GM19351 (cell line): Measurements from ENCODE around the gene TRUB2.
"Not testable (repeated sequence)": the region's sequence is repeated elsewhere in the genome, so short reads cannot be mapped to it uniquely, and the experiment has no call there.

Experiments
- ATAC-seq: cut with Tn5 transposase; IDR thresholded peaks from one replicate; pipeline ENCODE4 v1.9.1; 2021; ENCODE audit warnings: mild to moderate bottlenecking, moderate library complexity; ENCODE audit not compliant: unreplicated experiment

TRUB2 gene

DNA sequence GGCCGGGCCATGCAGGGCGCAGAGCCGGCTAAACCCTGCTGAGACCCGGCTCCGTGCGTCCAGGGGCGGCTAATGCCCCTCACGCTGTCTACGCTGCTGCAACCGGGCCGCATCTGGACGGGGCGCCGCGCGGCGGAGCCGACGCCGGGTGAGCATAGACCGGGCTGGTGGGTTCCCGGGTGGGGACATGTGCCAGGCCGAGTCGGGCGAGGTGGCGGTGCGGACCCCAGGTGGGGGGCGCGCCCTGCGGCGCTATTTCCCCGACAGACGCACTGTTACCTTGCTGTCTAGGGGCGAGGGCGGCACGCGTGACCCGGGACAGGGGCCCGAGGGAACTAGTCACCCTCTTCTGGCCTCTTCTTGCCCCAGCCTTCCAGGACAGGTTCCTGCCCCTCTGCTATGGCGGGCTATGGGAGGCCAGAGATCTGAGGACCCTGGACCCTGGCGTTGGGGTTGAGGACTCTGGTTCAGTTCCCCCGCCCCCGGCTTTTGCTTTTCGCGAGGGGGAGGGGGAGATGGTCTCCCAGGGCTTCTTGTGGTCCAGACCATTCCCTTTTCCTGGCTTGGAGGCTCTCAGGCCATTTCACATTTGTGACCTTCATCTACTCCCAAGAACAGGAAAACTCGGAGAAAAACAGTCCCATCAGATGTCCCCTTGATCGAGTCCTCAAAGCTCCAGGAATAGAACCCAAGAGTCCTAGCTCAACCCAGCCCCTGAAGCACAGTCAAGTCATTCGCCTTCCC is 18.6 kb upstream of the TRUB2 start:
- peak; percentile 34 for ATAC-seq

- peak; percentile 80 for ATAC-seq
Measured at GRCh38 chr9:128339761-128340690, 17.8 kb upstream of the TRUB2 start, which contains the start of gene SLC27A4. SLC27A4 (plus strand) TSS chr9:128340527; CDS start chr9:128343133, 2,606 bp downstream.

DNA sequence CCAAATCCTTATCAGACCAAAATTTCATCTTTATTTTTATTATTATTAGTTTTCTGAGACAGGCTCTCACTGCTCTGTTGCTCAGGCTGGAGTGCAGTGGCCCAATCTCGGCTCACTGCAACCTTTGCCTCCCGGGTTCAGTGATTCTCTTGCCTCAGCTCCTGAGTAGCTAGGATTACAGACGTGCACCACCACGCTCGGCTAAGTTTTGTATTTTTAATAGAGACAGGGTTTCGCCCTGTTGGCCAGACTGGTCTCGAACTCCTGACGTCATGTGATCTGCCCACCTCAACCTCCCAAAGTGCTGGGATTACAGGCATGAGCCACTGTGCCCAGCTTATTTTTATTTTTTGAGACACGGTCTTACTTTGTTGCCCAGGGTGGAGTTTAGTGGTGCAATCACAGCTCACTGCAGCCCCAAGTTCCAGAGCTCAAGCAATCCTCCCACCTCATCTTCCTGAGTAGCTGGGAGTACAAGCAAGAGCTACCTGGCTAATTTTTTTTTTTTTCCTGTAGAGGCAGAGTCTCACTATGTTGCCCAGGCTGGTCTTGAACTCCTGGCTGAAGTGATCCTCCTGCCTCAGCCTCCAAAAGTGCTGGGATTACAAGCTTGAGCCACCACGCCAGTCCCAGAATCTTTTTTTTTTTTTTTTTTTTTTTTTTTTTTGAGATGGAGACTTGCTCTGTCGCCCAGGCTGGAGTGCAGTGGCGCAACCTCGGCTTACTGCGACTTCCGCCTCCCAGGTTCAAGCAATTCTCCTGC is 16.8 kb upstream of the TRUB2 start:
- ATAC-seq = not testable (repeated sequence)

DNA sequence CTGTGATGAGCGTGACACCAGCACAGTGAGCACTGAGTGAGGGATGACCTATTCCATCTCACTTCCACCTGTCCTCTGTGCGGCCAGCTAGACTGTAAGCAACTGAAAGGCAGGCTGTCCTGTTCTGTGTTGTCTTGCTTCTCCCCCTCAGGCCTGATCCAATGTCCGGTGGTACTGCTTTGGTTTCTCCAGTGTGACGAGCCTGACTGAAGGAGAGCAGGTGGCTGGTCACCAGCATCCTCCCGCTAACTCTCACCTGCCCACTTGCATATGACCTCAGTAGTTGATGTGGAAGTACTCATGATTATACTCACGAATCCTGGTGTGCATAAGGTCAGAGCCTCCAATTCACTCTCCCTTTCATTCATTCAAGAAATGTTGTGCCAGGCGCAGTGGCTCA is 15.7 kb upstream of the TRUB2 start:
- ATAC-seq = no peak

GRCh38 chr9:128335914-128336313 is 13.7 kb upstream of the TRUB2 start:
- ATAC-seq = no peak

GRCh38 chr9:128335161-128335560 is 12.9 kb upstream of the TRUB2 start:
- no peak for ATAC-seq

- no peak for ATAC-seq
Measured at GRCh38 chr9:128333451-128333869, 11.2 kb upstream of the TRUB2 start.

DNA sequence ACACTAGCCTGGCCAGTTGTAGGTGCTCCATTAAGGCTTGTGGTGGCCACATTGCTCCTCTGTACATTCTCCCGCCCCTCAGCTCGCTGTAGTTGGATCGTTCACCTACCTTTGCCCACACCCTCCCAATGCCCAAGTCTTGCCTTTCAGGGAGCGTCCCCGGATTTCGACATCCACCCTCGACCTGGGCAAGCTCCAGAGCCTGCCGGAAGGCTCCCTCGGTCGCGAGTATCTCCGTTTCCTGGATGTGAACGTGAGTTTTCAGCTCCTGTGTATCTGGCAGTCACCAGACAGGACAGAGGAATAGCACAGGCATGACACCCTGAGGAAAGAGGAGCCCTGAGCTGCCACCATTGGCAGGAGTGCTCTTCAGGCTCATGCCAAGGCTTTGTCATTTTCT is 3.4 kb upstream of the TRUB2 start:
- ATAC-seq = no peak

- no peak for ATAC-seq
Measured at GRCh38 chr9:128324401-128324800, 2.2 kb upstream of the TRUB2 start.

DNA sequence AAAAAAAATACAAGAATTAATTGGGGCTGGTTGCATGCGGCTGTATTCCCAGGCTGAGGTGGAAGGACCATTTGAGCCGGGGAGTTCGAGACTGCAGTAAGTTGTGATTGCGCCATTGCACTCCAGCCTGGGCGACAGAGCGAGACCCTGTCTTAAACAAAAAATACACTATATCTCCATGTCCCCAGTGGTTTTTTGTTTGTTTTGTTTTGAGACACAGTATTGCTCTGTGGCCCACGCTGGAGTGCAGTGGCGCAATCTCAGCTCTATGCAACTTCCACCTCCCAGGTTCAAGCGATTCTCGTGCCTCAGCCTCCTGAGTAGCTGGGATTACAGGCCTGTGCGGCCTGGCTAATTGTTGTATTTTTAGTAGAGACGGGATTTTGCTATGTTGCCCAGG is 1.5 kb upstream of the TRUB2 start:
- ATAC-seq = no peak

GRCh38 chr9:128323212-128323730 is 1.0 kb upstream of the TRUB2 start:
- ATAC-seq = no peak

DNA sequence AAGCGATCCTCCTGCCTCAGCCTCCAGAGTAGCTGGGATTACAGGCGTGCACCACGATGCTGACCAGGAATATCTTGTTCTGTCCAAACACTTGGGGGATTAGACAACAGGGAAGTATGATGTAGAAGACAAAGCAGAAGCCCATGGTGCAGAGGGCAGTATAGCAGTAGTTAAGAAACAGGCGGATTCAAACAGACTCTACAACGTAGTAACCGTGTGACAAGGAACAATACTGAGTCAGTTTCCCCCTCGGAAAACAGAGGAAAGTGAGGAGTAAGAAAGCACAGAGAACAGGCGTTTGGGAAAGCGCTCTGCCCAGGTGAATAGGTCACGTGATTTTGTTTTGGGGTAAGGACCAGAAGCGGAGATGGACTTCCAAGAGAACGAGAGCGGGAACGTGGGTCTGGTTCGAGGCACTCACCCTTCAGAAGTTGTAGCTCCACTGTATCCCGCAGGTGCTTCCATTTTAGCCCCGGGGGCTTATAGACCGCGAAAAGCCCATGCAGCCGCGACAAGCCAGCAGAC is 306 bp downstream of the TRUB2 start:
- ATAC-seq = peak; percentile 10

DNA sequence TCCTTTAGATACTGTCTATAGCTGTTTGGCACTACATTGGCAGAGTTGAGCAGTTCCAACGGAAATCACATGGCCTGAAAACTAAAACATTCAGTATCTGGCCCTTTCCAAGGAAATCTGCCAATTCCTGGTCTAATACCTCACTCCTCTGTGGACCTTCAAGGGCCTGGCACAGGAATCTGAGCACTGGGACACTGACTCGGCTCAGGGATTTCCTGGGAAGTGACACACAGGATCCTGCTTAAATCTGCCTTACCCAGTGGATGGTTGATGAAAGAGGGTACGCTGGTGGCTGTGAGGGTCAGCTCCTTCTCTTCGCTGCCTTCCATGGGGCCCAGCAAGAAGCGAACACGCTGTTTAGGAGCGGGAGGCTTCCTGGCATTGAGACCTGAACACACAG is 904 bp downstream of the TRUB2 start:
- ATAC-seq = no peak

GRCh38 chr9:128317629-128318028 is 4.6 kb downstream of the TRUB2 start:
- no peak for ATAC-seq

DNA sequence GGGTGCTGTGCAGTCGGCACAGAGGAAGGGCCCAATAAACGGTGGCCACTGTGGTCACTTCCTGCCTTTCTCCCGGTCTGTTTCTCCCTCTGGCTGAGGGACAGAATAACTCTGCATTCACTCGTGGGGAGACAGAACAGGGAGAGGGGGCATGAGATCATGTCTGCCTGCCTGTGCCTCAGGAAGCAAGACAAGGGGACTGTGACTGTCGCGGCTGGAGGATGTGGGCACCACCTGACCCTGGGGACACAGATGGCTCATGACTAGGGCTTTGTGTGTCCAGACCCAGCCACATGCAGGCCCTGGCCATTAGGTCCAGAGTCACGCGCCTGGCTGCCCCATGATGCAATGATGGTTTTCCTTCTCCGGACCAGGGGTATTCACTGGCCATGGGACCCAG is 5.8 kb downstream of the TRUB2 start:
- ATAC-seq = no peak

- ATAC-seq = no peak
Measured at GRCh38 chr9:128314697-128315096, 7.5 kb downstream of the TRUB2 start.

DNA sequence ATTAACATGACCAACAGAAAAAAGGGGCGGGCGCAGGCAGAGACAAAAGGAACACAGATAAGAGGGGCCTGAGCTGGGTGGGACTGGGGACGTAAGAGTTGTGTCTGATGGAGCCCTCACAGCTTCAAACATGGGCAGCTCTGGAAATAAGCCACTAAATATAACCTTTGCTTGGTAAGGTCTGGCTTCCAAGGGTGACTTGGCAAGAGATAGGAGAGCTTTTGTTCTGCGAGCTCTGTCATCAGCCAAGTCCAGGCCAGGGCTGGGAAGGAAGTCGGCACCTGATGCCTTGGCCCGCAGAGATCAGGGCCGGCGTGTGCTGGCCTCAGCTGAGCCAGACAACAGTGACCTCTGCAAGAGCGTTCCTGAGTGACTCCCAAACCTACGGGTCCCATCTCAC is 11.8 kb downstream of the TRUB2 start:
- ATAC-seq = no peak

DNA sequence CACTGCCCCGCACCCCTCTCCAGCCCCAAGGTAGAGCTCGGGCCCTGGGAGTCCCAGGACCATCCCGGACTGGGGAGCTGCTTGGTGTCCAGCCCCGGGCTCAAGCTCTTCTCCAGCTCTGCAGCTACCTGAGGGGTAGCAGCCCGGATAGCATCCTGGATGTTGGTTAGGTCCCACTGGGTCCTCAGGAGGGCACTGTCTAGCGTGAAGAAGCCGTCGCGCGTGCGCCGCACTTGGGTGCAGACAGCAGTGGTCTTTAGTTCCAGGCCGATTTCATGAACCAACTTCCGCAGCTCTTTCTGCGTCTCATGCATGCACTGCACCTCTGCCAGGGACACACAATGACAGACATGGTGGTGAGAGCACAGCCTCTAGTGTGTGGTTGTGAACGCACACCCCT is 12.7 kb downstream of the TRUB2 start:
- ATAC-seq = no peak

DNA sequence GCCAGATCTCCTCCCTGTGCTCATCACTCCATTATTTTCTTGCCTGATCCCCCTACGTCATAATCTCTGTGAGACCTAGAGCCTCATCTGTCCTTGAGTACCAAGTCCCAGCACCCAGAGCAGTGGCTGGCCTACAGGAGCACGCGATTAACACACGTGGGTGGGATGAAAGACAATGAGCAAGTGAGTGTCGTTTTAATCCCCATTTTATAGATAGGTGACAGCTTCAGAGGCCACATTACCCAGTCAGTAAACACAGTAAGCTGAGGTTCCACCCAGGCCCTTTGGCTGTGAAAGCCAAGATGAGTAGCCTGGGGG is 17.3 kb downstream of the TRUB2 start:
- no peak for ATAC-seq

DNA sequence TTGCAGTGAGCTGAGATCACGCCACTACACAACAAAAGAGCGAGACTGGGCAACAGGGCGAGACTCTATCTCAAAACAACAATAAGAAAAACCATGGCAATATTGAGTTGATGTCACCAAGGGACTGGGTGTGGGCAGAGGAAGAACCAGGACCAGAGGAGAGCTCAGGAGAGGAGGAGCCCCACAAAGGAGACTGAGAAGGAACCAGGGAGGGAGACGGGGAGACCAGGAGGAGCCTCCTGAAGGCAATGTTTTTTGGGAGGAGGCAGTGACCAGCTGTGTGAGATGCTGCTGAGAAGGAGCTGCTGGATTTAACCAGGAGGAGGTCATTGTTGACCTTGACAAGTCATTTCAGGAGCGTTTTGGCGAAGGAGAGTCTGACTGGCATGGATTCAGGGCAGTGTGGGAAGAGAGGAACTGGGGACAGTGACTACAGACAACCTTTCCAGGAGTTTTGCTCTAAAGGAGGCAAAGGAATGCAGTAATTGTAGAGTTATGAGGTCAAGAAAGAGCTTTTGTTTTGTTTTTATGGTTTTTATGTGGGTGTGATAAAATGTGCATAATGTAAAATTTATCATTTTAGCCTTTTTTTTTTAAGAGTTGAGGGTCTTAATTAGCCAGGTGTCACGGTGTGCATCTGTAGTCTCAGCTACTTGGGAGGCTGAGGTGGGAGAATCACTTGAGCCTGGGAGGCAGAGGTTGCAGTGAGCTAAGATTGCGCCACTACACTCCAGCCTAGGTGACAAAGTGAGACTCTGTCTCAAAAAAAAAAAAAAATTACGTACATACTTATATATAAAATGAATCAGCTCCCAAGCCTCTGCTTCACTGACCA is 17.9 kb downstream of the TRUB2 start:
- ATAC-seq = no peak
